Mesendoderm (in vitro differentiated cells): ENCODE measurements around the gene QKI.

Experiments used
- DNase-seq: peaks from one replicate; pipeline ENCODE4 v3.0.0; 2013
- H2AK5ac ChIP-seq: 2 replicates; pipeline ENCODE4 v1.6.1; 2013; ENCODE audit warnings: low read length, inconsistent platforms
- H2BK120ac ChIP-seq: 2 replicates; pipeline ENCODE4 v1.6.1; 2013; ENCODE audit warnings: low read depth, mild to moderate bottlenecking, low read length, moderate library complexity, mixed read lengths
- H2BK15ac ChIP-seq: replicated peaks from 2 replicates; pipeline ENCODE4 v1.6.1; 2013; ENCODE audit warnings: low read depth, mild to moderate bottlenecking, moderate library complexity
- H2BK5ac ChIP-seq: 2 replicates; pipeline ENCODE4 v1.6.1; 2013; ENCODE audit warnings: low read length, inconsistent platforms
- H3K18ac ChIP-seq: 2 replicates; pipeline ENCODE4 v1.6.1; 2013; ENCODE audit warnings: mild to moderate bottlenecking, low read length, mixed read lengths
- H3K23ac ChIP-seq: one replicate; pipeline ENCODE4 v1.6.1; 2013; ENCODE audit warnings: low read length
- H3K27ac ChIP-seq: 2 replicates; pipeline ENCODE4 v1.5.1; 2013; ENCODE audit warnings: low read depth, mild to moderate bottlenecking, inconsistent platforms, low read length, moderate library complexity
- H3K27me3 ChIP-seq: 2 replicates; pipeline ENCODE4 v1.6.1; 2013; ENCODE audit warnings: low read length, control low read depth, mild to moderate bottlenecking, inconsistent platforms; ENCODE audit not compliant: insufficient read depth, poor library complexity
- H3K36me3 ChIP-seq: 2 replicates; pipeline ENCODE4 v1.6.1; 2013; ENCODE audit warnings: low read length, inconsistent platforms; ENCODE audit not compliant: control insufficient read depth, insufficient read depth
- H3K4ac ChIP-seq: one replicate; pipeline ENCODE4 v1.6.1; 2013; ENCODE audit warnings: low read depth, mild to moderate bottlenecking, low read length, moderate library complexity
- H3K4me1 ChIP-seq: 2 replicates; pipeline ENCODE4 v1.6.1; 2013; ENCODE audit warnings: low read depth, low read length, inconsistent platforms; ENCODE audit not compliant: control insufficient read depth
- H3K4me2 ChIP-seq: 2 replicates; pipeline ENCODE4 v1.6.1; 2013; ENCODE audit warnings: low read length
- H3K4me3 ChIP-seq: 2 replicates; pipeline ENCODE4 v1.5.1; 2013; ENCODE audit warnings: mild to moderate bottlenecking, low read length
- H3K56ac ChIP-seq: one replicate; pipeline ENCODE4 v1.6.1; 2013; ENCODE audit warnings: low read length
- H3K79me1 ChIP-seq: 2 replicates; pipeline ENCODE4 v1.6.1; 2013; ENCODE audit warnings: low read length, inconsistent platforms
- H3K79me2 ChIP-seq: 2 replicates; pipeline ENCODE4 v1.6.1; 2013; ENCODE audit warnings: mild to moderate bottlenecking, low read length; ENCODE audit not compliant: control insufficient read depth, insufficient read depth
- H3K9ac ChIP-seq: 2 replicates; pipeline ENCODE4 v1.6.1; 2013; ENCODE audit warnings: low read length, inconsistent platforms
- H4K5ac ChIP-seq: one replicate; pipeline ENCODE4 v1.6.1; 2013; ENCODE audit warnings: low read length
- H4K8ac ChIP-seq: one replicate; pipeline ENCODE4 v1.6.1; 2013; ENCODE audit warnings: low read depth, mild to moderate bottlenecking, control low read depth, low read length, moderate library complexity
- WGBS: extraction: QIAGEN DNeasy Blood & Tissue Kit; methylation state at CpG from one replicate; pipeline ENCODE4 v1.1.7; 2013; ENCODE audit warnings: low lambda C conversion rate, missing lambda C conversion rate; ENCODE audit not compliant: insufficient coverage; ENCODE audit errors: extremely low coverage; 5-methylcytosine and 5-hydroxymethylcytosine counted together

QKI gene

GRCh38 chr6:163486821-163487220, 72.3 kb downstream of the QKI start:
- Histone ChIP-seq H2BK120ac (no peak overlapping the region), H3K79me2 (peaks cover 31% of the 10 kb centered on the region), H3K79me1 (peaks cover 9% of the 10 kb centered on the region), H3K9ac (no peak overlapping the region), H3K4me3 (no peak overlapping the region), H3K18ac (no peak overlapping the region), H2AK5ac (no peak overlapping the region), H3K56ac (no peak overlapping the region), H3K36me3 (no peaks in the 10 kb centered on the region), H3K4ac (no peak overlapping the region), H3K4me1 (no peaks in the 10 kb centered on the region), H4K8ac (no peak overlapping the region), H2BK5ac (no peak overlapping the region), H3K27me3 (no peaks in the 10 kb centered on the region), H3K27ac (no peak overlapping the region), H3K23ac (no peak overlapping the region), H4K5ac (no peak overlapping the region), H2BK15ac (no peak overlapping the region), H3K4me2 (no peak overlapping the region)
- DNase-seq = no peak
- WGBS = no CpG with 5 or more reads among the region's 3 CpGs

GRCh38 chr6:163487606-163488005, 73.1 kb downstream of the QKI start:
- no peak for DNase-seq
- no peaks in the 10 kb centered on the region for H3K36me3 ChIP-seq
- H3K4me1 ChIP-seq = no peaks in the 10 kb centered on the region
- H4K5ac ChIP-seq = no peak overlapping the region
- no peak overlapping the region for H3K27ac ChIP-seq
- WGBS = no CpG with 5 or more reads among the region's 1 CpG
- H3K79me2 ChIP-seq = peaks cover 31% of the 10 kb centered on the region
- H4K8ac ChIP-seq = no peak overlapping the region
- no peak overlapping the region for H2BK15ac ChIP-seq
- no peak overlapping the region for H3K56ac ChIP-seq
- no peak overlapping the region for H3K18ac ChIP-seq
- no peaks in the 10 kb centered on the region for H3K27me3 ChIP-seq
- H2BK5ac ChIP-seq = no peak overlapping the region
- no peak overlapping the region for H3K4me2 ChIP-seq
- H3K4me3 ChIP-seq = no peak overlapping the region
- peaks cover 9% of the 10 kb centered on the region for H3K79me1 ChIP-seq
- no peak overlapping the region for H2AK5ac ChIP-seq
- no peak overlapping the region for H3K9ac ChIP-seq
- no peak overlapping the region for H3K23ac ChIP-seq
- H3K4ac ChIP-seq = no peak overlapping the region
- H2BK120ac ChIP-seq = no peak overlapping the region

- Histone ChIP-seq H3K4me1 (no peaks in the 10 kb centered on the region), H4K8ac (no peak overlapping the region)
Observed at GRCh38 chr6:163489584-163489983, 75.1 kb downstream of the QKI start.

GRCh38 chr6:163490826-163491577, 76.5 kb downstream of the QKI start:
- no peak overlapping the region for H4K8ac ChIP-seq
- no peaks in the 10 kb centered on the region for H3K27me3 ChIP-seq
- no peak overlapping the region for H4K5ac ChIP-seq
- peaks cover 30% of the 10 kb centered on the region for H3K79me2 ChIP-seq
- no peaks in the 10 kb centered on the region for H3K4me1 ChIP-seq
- H3K4me2 ChIP-seq = no peak overlapping the region
- no peaks in the 10 kb centered on the region for H3K79me1 ChIP-seq
- H3K18ac ChIP-seq = no peak overlapping the region
- no peak overlapping the region for H3K4me3 ChIP-seq
- H3K56ac ChIP-seq = no peak overlapping the region
- H2AK5ac ChIP-seq = no peak overlapping the region
- no peak for DNase-seq
- H3K27ac ChIP-seq = no peak overlapping the region
- no peak overlapping the region for H2BK5ac ChIP-seq
- H3K23ac ChIP-seq = no peak overlapping the region
- WGBS = no CpG with 5 or more reads among the region's 4 CpGs
- H2BK120ac ChIP-seq = no peak overlapping the region
- no peaks in the 10 kb centered on the region for H3K36me3 ChIP-seq
- no peak overlapping the region for H2BK15ac ChIP-seq
- no peak overlapping the region for H3K9ac ChIP-seq
- no peak overlapping the region for H3K4ac ChIP-seq

More at GRCh38 chr6:163489584-163489983, 75.1 kb downstream of the QKI start:
- no peak overlapping the region for H3K56ac ChIP-seq
- H3K9ac ChIP-seq = no peak overlapping the region
- H2AK5ac ChIP-seq = no peak overlapping the region
- no peak for DNase-seq
- H3K23ac ChIP-seq = no peak overlapping the region
- no peak overlapping the region for H3K4me2 ChIP-seq
- H3K36me3 ChIP-seq = no peaks in the 10 kb centered on the region
- peaks cover 5% of the 10 kb centered on the region for H3K79me1 ChIP-seq
- no peak overlapping the region for H2BK120ac ChIP-seq
- no peak overlapping the region for H2BK5ac ChIP-seq
- no peak overlapping the region for H3K18ac ChIP-seq
- WGBS = no CpG with 5 or more reads among the region's 1 CpG
- H3K27ac ChIP-seq = no peak overlapping the region
- H2BK15ac ChIP-seq = no peak overlapping the region
- no peaks in the 10 kb centered on the region for H3K27me3 ChIP-seq
- H3K4me3 ChIP-seq = no peak overlapping the region
- H3K4ac ChIP-seq = no peak overlapping the region
- H4K5ac ChIP-seq = no peak overlapping the region
- peaks cover 34% of the 10 kb centered on the region for H3K79me2 ChIP-seq

GRCh38 chr6:163491737-163492300, 77.3 kb downstream of the QKI start:
- no peaks in the 10 kb centered on the region for H3K4me1 ChIP-seq
- no peak overlapping the region for H4K8ac ChIP-seq
- no peak overlapping the region for H3K4ac ChIP-seq
- H3K79me1 ChIP-seq = no peaks in the 10 kb centered on the region
- H4K5ac ChIP-seq = no peak overlapping the region
- no peak overlapping the region for H2BK5ac ChIP-seq
- WGBS = no CpG with 5 or more reads among the region's 4 CpGs
- no peak overlapping the region for H2AK5ac ChIP-seq
- H2BK120ac ChIP-seq = no peak overlapping the region
- no peak overlapping the region for H3K56ac ChIP-seq
- no peak overlapping the region for H3K18ac ChIP-seq
- H3K4me3 ChIP-seq = no peak overlapping the region
- H3K27me3 ChIP-seq = no peaks in the 10 kb centered on the region
- H3K23ac ChIP-seq = no peak overlapping the region
- H3K9ac ChIP-seq = no peak overlapping the region
- H3K27ac ChIP-seq = no peak overlapping the region
- no peak for DNase-seq
- no peak overlapping the region for H3K4me2 ChIP-seq
- H2BK15ac ChIP-seq = no peak overlapping the region
- no peaks in the 10 kb centered on the region for H3K36me3 ChIP-seq
- H3K79me2 ChIP-seq = peaks cover 34% of the 10 kb centered on the region
